Glutamatergic neuron (in vitro differentiated cells): ENCODE measurements around the gene DSC2. TPM values are rescaled to one million over a fixed set of nuclear protein-coding genes. Genes with fewer than 3 reads are reported as not detected.

Source experiments
- DNase-seq: peaks from one replicate; pipeline ENCODE4 v3.0.0; 2022
- H3K27ac Mint-ChIP-seq: one replicate; pipeline ENCODE4 v1.8.0; 2020; ENCODE audit warnings: mild to moderate bottlenecking, mixed read lengths, inconsistent platforms; ENCODE audit not compliant: unreplicated experiment
- H3K27me3 Mint-ChIP-seq: one replicate; pipeline ENCODE4 v1.8.0; 2020; ENCODE audit warnings: mild to moderate bottlenecking, moderate library complexity, mixed read lengths, inconsistent platforms; ENCODE audit not compliant: unreplicated experiment
- H3K36me3 Mint-ChIP-seq: one replicate; pipeline ENCODE4 v1.8.0; 2020; ENCODE audit warnings: mild to moderate bottlenecking, mixed read lengths, inconsistent platforms; ENCODE audit not compliant: unreplicated experiment
- H3K4me1 Mint-ChIP-seq: one replicate; pipeline ENCODE4 v1.8.0; 2020; ENCODE audit warnings: mild to moderate bottlenecking, low read depth, mixed read lengths, inconsistent platforms; ENCODE audit not compliant: unreplicated experiment
- H3K4me3 Mint-ChIP-seq: one replicate; pipeline ENCODE4 v1.8.0; 2020; ENCODE audit warnings: mild to moderate bottlenecking, mixed read lengths, inconsistent platforms; ENCODE audit not compliant: unreplicated experiment
- H3K9me3 Mint-ChIP-seq: one replicate; pipeline ENCODE4 v1.8.0; 2020; ENCODE audit warnings: mild to moderate bottlenecking, moderate library complexity, mixed read lengths, inconsistent platforms; ENCODE audit not compliant: unreplicated experiment
- CTCF ChIP-seq: fragments of 200-600 bp; sonication (generic); IDR thresholded peaks from one replicate; pipeline ENCODE4 v1.5.0; 2021; ENCODE audit not compliant: partially characterized antibody, unreplicated experiment
- total RNA-seq: library from RNA; stranded (reverse); fragmentation: NEBNext Ultra II Directional; extraction: Animal tissue kit (Norgen Biotek cat#: 25700); gene quantifications from one replicate; pipeline ENCODE4 v1.2.1, GENCODE V29; 2021; ENCODE audit not compliant: unreplicated experiment

Gene DSC2
- total RNA-seq, 1 donor from 2014 or later: 31.4 TPM

GRCh38 chr18:31070206-31070605, 32.0 kb downstream of the DSC2 start:
- H3K36me3 Mint-ChIP-seq: peaks cover 4% of the 10 kb centered on the region
- no peak for TF ChIP-seq CTCF

GRCh38 chr18:31066266-31066665, 36.0 kb downstream of the DSC2 start:
- TF ChIP-seq CTCF: no peak
- Mint-ChIP-seq H3K9me3 (no peaks in the 10 kb centered on the region), H3K36me3 (no peaks in the 10 kb centered on the region), H3K4me1 (peaks cover 3% of the 10 kb centered on the region), H3K27me3 (peaks cover 2% of the 10 kb centered on the region), H3K4me3 (no peak overlapping the region), H3K27ac (no peak overlapping the region)
- no peak for DNase-seq

More at GRCh38 chr18:31070206-31070605, 32.0 kb downstream of the DSC2 start:
- no peak overlapping the region for H3K27ac Mint-ChIP-seq
- H3K4me1 Mint-ChIP-seq: no peaks in the 10 kb centered on the region
- no peaks in the 10 kb centered on the region for H3K9me3 Mint-ChIP-seq
- DNase-seq: no peak
- no peak overlapping the region for H3K4me3 Mint-ChIP-seq
- no peaks in the 10 kb centered on the region for H3K27me3 Mint-ChIP-seq

- no peak overlapping the region for H3K27ac Mint-ChIP-seq
- TF ChIP-seq CTCF: no peak
- H3K27me3 Mint-ChIP-seq: peaks cover 2% of the 10 kb centered on the region
- H3K4me1 Mint-ChIP-seq: peaks cover 9% of the 10 kb centered on the region
- H3K4me3 Mint-ChIP-seq: no peak overlapping the region
- DNase-seq: no peak
- no peaks in the 10 kb centered on the region for H3K36me3 Mint-ChIP-seq
- peaks cover 2% of the 10 kb centered on the region for H3K9me3 Mint-ChIP-seq
Observed at GRCh38 chr18:31065036-31065773, 37.0 kb downstream of the DSC2 start.

- Mint-ChIP-seq H3K36me3 (no peaks in the 10 kb centered on the region), H3K4me3 (no peak overlapping the region), H3K27ac (no peak overlapping the region), H3K4me1 (peaks cover 11% of the 10 kb centered on the region), H3K9me3 (peaks cover 4% of the 10 kb centered on the region), H3K27me3 (peaks cover 2% of the 10 kb centered on the region)
- DNase-seq: no peak
- no peak for TF ChIP-seq CTCF
Observed at GRCh38 chr18:31064130-31064529, 38.1 kb downstream of the DSC2 start.

- TF ChIP-seq CTCF: no peak
- H3K36me3 Mint-ChIP-seq: no peaks in the 10 kb centered on the region
- peaks cover 4% of the 10 kb centered on the region for H3K9me3 Mint-ChIP-seq
- H3K27me3 Mint-ChIP-seq: peaks cover 2% of the 10 kb centered on the region
- H3K27ac Mint-ChIP-seq: no peak overlapping the region
- no peak for DNase-seq
- peaks cover 17% of the 10 kb centered on the region for H3K4me1 Mint-ChIP-seq
- no peak overlapping the region for H3K4me3 Mint-ChIP-seq
Observed at GRCh38 chr18:31061945-31062344, 40.3 kb downstream of the DSC2 start.
